ENCODE results near the gene NIT1.

The NIT1 gene

GRCh38 chr1:161083748-161084596 lies 33.9 kb upstream of the NIT1 start:
- DNase-seq (ENCODE audit: low read depth in 2 of 2) = no peak

- DNase-seq (ENCODE audit: low read depth in 2 of 2) = no peak
Measured at GRCh38 chr1:161084597-161084988, 33.3 kb upstream of the NIT1 start.

GRCh38 chr1:161085165-161085564 lies 32.7 kb upstream of the NIT1 start:
- DNase-seq (ENCODE audit: low read depth in 2 of 2) = no peak

- no peak for DNase-seq (ENCODE audit: low read depth in 2 of 2)
Measured at GRCh38 chr1:161086457-161086856, 31.4 kb upstream of the NIT1 start.

GRCh38 chr1:161088587-161089110 lies 29.3 kb upstream of the NIT1 start:
- no peak for DNase-seq (ENCODE audit: low read depth in 2 of 2)

GRCh38 chr1:161089251-161089924 lies 28.5 kb upstream of the NIT1 start, which contains the start of gene NECTIN4:
Gene NECTIN4 (minus strand): TSS chr1:161089558. CDS start chr1:161089296, 262 bp downstream.
- no peak for DNase-seq (ENCODE audit: low read depth in 2 of 2)

GRCh38 chr1:161089938-161090337 lies 28.0 kb upstream of the NIT1 start:
- no peak for DNase-seq (ENCODE audit: low read depth in 2 of 2)

GRCh38 chr1:161090617-161091016 lies 27.3 kb upstream of the NIT1 start:
- DNase-seq (ENCODE audit: low read depth in 2 of 2) = no peak

- no peak for DNase-seq (ENCODE audit: low read depth in 2 of 2)
Measured at GRCh38 chr1:161091093-161091492, 26.8 kb upstream of the NIT1 start.

- no peak for DNase-seq (ENCODE audit: low read depth in 2 of 2)
Measured at GRCh38 chr1:161091796-161092507, 26.0 kb upstream of the NIT1 start.

- no peak for DNase-seq (ENCODE audit: low read depth in 2 of 2)
Measured at GRCh38 chr1:161092621-161093028, 25.3 kb upstream of the NIT1 start.

GRCh38 chr1:161094481-161094880 lies 23.4 kb upstream of the NIT1 start:
- no peak for DNase-seq (ENCODE audit: low read depth in 2 of 2)

GRCh38 chr1:161095230-161095629 lies 22.7 kb upstream of the NIT1 start:
- DNase-seq (ENCODE audit: low read depth in 2 of 2) = no peak

- no peak for DNase-seq (ENCODE audit: low read depth in 2 of 2)
Measured at GRCh38 chr1:161096015-161096414, 21.9 kb upstream of the NIT1 start.

- DNase-seq (ENCODE audit: low read depth in 2 of 2) = no peak
Measured at GRCh38 chr1:161096530-161096929, 21.4 kb upstream of the NIT1 start.

- DNase-seq (ENCODE audit: low read depth in 2 of 2) = peak; percentile 36
Measured at GRCh38 chr1:161098210-161099068, 19.5 kb upstream of the NIT1 start, which contains the start of gene KLHDC9. Gene KLHDC9 (plus strand): TSS chr1:161098361. CDS start chr1:161098536, 175 bp downstream.

- no peak for DNase-seq (ENCODE audit: low read depth in 2 of 2)
Measured at GRCh38 chr1:161099090-161099802, 18.7 kb upstream of the NIT1 start.

- no peak for DNase-seq (ENCODE audit: low read depth in 2 of 2)
Measured at GRCh38 chr1:161100556-161100955, 17.3 kb upstream of the NIT1 start.

GRCh38 chr1:161106431-161106830 lies 11.5 kb upstream of the NIT1 start:
- no peak for DNase-seq (ENCODE audit: low read depth in 2 of 2)

- DNase-seq (ENCODE audit: low read depth in 2 of 2) = no peak
Measured at GRCh38 chr1:161111117-161111516, 6.8 kb upstream of the NIT1 start.
